HEK293 (cell line): ENCODE results near the gene MUC15.

Experiments used
- CTCF ChIA-PET: fragments of 350-600 bp; formaldehyde crosslinking; extraction: SDS; loops from one replicate; lab custom pipeline; 2021; ENCODE audit warnings: antibody characterized with exemption; lab: Yijun Ruan, JAX
- POLR2A ChIA-PET: fragments of 300-600 bp; formaldehyde crosslinking; extraction: SDS; loops from one replicate; lab custom pipeline; 2020; ENCODE audit warnings: antibody characterized with exemption, inconsistent platforms; lab: Yijun Ruan, JAX
- H3K27ac ChIP-seq: fragments of 200-500 bp; sonication (Bioruptor generic); 2 replicates; pipeline ENCODE4 v1.5.1; 2014; ENCODE audit warnings: low read depth, low read length, control low read depth, inconsistent platforms; ENCODE audit errors: extremely low read depth
- H3K36me3 ChIP-seq, 2 experiments: fragments of 200-500 bp in 1 of 2; sonication (Bioruptor generic) in 1 of 2; 1 replicate in 1 of 2; 2 replicates in 1 of 2; pipeline ENCODE4 v1.5.1; 2014 to 2017; ENCODE audit warnings: inconsistent platforms in 2 of 2, low read length in 2 of 2; ENCODE audit not compliant: control insufficient read depth in 2 of 2, insufficient read depth in 1 of 2
- H3K4me1 ChIP-seq: fragments of 200-500 bp; sonication (Bioruptor generic); 2 replicates; pipeline ENCODE4 v1.5.1; 2014; ENCODE audit warnings: mild to moderate bottlenecking, low read length, inconsistent platforms; ENCODE audit not compliant: control insufficient read depth, insufficient read depth
- H3K4me3 ChIP-seq: 2 replicates; pipeline ENCODE4 v1.5.1; 2011; ENCODE audit warnings: low read depth, mild to moderate bottlenecking, control low read depth, low read length, moderate library complexity
- H3K9me3 ChIP-seq: fragments of 200-500 bp; sonication (Bioruptor generic); 2 replicates; pipeline ENCODE4 v1.5.1; 2014; ENCODE audit warnings: low read depth, low read length, inconsistent platforms; ENCODE audit not compliant: control insufficient read depth, insufficient read depth
- BCL11B ChIP-seq: fragments of 450-650 bp; formaldehyde crosslinking; IDR thresholded peaks from 2 replicates; pipeline ENCODE4 v1.5.1; 2016; ENCODE audit warnings: low read depth, missing biosample characterization, missing genetic modification characterization
- EGR2 ChIP-seq: fragments of 450-650 bp; formaldehyde crosslinking; IDR thresholded peaks from 2 replicates; pipeline ENCODE4 v1.5.1; 2016; ENCODE audit warnings: low read depth, missing biosample characterization, missing genetic modification characterization
- PRDM1 ChIP-seq: fragments of 450-650 bp; formaldehyde crosslinking; IDR thresholded peaks from 2 replicates; pipeline ENCODE4; 2016; ENCODE audit warnings: missing biosample characterization, missing genetic modification characterization
- PRDM10 ChIP-seq: fragments of 450-650 bp; formaldehyde crosslinking; IDR thresholded peaks from 2 replicates; pipeline ENCODE4 v1.5.1; 2016; ENCODE audit warnings: missing biosample characterization, missing genetic modification characterization
- REPIN1 ChIP-seq: fragments of 450-650 bp; formaldehyde crosslinking; IDR thresholded peaks from 2 replicates; pipeline ENCODE4 v1.5.1; 2017; ENCODE audit warnings: missing biosample characterization, missing genetic modification characterization, low read depth
- ZFP3 ChIP-seq: fragments of 450-650 bp; formaldehyde crosslinking; IDR thresholded peaks from 2 replicates; pipeline ENCODE4 v1.5.1; 2016; ENCODE audit warnings: low read depth, missing biosample characterization, missing genetic modification characterization
- ZNF16 ChIP-seq: fragments of 450-650 bp; formaldehyde crosslinking; IDR thresholded peaks from 2 replicates; pipeline ENCODE4 v1.5.1; 2016; ENCODE audit warnings: low read depth, missing biosample characterization, missing genetic modification characterization
- ZNF202 ChIP-seq: fragments of 450-650 bp; formaldehyde crosslinking; IDR thresholded peaks from 2 replicates; pipeline ENCODE4 v1.5.1; 2016; ENCODE audit warnings: missing biosample characterization, missing genetic modification characterization, borderline replicate concordance
- ZNF311 ChIP-seq: fragments of 450-650 bp; formaldehyde crosslinking; IDR thresholded peaks from 2 replicates; pipeline ENCODE4 v1.5.1; 2017; ENCODE audit warnings: missing biosample characterization, missing genetic modification characterization, borderline replicate concordance
- ZNF426 ChIP-seq: fragments of 450-650 bp; formaldehyde crosslinking; IDR thresholded peaks from 2 replicates; pipeline ENCODE4 v1.5.1; 2017; ENCODE audit warnings: missing biosample characterization, missing genetic modification characterization, mild to moderate bottlenecking, inconsistent platforms, moderate library complexity
- ZNF600 ChIP-seq: fragments of 450-650 bp; formaldehyde crosslinking; IDR thresholded peaks from 2 replicates; pipeline ENCODE4 v1.5.1; 2016; ENCODE audit warnings: missing biosample characterization, missing genetic modification characterization
- ZNF658 ChIP-seq: fragments of 450-650 bp; formaldehyde crosslinking; IDR thresholded peaks from 2 replicates; pipeline ENCODE4; 2016; ENCODE audit warnings: missing biosample characterization, missing genetic modification characterization
- ZNF704 ChIP-seq: fragments of 450-650 bp; formaldehyde crosslinking; IDR thresholded peaks from 2 replicates; pipeline ENCODE4 v1.5.1; 2016; ENCODE audit warnings: missing biosample characterization, missing genetic modification characterization
- ZNF768 ChIP-seq: fragments of 450-650 bp; formaldehyde crosslinking; IDR thresholded peaks from 2 replicates; pipeline ENCODE4 v1.5.1; 2018; ENCODE audit warnings: missing biosample characterization, mild to moderate bottlenecking, missing genetic modification characterization
- TF ChIP-seq, protein P1 (sequence below): fragments of 450-650 bp; formaldehyde crosslinking; IDR thresholded peaks from 2 replicates; pipeline ENCODE4 v1.5.1; 2016; ENCODE audit warnings: missing biosample characterization, missing genetic modification characterization
- TF ChIP-seq, protein P2 (sequence below): fragments of 450-650 bp; formaldehyde crosslinking; IDR thresholded peaks from 2 replicates; pipeline ENCODE4 v1.5.1; 2016; ENCODE audit warnings: missing biosample characterization, missing genetic modification characterization

The MUC15 gene

DNA sequence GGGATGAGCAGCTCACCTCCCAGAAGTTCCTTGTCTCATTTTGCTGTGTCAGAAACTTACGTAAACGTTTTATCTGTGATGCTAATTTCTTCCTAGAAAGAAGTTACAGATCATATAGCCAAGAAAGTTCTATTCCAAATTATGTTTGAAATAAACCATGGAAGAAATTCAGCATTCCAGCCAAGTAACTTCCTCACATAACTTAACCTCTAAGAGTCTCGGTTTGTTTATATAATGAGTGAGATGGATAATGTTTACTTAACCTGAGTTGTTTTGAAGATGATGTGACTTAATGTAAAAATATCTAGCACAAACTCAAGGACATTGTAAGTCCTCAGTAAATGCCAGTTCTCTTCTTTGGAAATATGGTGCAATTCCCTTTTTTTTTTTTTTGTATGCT lies 8.9 kb upstream of the MUC15 start (continued):
- TF ChIP-seq PRDM10 (tag by site-specific recombination) (no peak), ZNF311 (tag by site-specific recombination) (no peak), ZNF202 (tag by site-specific recombination) (no peak), ZNF426 (no peak), ZNF658 (tag by site-specific recombination) (no peak)

DNA sequence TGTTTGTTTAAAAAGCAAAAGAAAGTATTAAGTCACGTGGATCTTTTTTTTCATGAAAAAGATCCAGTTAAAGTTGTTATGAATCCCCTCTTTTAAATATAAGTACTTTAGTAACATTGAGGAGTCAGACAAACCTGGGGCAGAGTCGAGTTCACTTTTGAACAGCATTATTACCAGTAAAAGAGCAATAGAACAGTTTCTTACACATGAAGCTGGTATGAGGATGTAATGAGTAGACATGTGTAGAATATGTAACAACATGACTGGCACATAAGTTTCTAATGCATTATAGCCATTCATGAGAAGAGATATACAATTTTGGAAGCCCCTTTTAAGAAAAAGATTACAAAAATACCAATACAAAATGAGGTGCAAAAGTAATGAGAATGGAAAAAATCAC lies 7.6 kb upstream of the MUC15 start:
- Histone ChIP-seq H3K36me3 (no peaks in the 10 kb centered on the region), H3K27ac (no peak overlapping the region), H3K4me3 (no peak overlapping the region), H3K4me1 (no peaks in the 10 kb centered on the region), H3K9me3 (no peaks in the 10 kb centered on the region)
- POLR2A ChIA-PET, result no interaction called here
- CTCF ChIA-PET, result interaction anchor here (0.6 kb wide), 1 partner anchor 608 kb away, joined by 5 read pairs; no protein-coding TSS in a partner anchor
- TF ChIP-seq ZFP3 (tag by site-specific recombination) (no peak), BCL11B (no peak), EGR2 (tag by site-specific recombination) (no peak), PRDM1 (no peak), ZNF600 (tag by site-specific recombination) (no peak), ZNF768 (tag by site-specific recombination) (no peak), REPIN1 (tag by site-specific recombination) (no peak), ZNF704 (no peak), ZNF16 (tag by site-specific recombination) (no peak)
- TF ChIP-seq, protein P1, sequence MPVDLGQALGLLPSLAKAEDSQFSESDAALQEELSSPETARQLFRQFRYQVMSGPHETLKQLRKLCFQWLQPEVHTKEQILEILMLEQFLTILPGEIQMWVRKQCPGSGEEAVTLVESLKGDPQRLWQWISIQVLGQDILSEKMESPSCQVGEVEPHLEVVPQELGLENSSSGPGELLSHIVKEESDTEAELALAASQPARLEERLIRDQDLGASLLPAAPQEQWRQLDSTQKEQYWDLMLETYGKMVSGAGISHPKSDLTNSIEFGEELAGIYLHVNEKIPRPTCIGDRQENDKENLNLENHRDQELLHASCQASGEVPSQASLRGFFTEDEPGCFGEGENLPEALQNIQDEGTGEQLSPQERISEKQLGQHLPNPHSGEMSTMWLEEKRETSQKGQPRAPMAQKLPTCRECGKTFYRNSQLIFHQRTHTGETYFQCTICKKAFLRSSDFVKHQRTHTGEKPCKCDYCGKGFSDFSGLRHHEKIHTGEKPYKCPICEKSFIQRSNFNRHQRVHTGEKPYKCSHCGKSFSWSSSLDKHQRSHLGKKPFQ (tag by site-specific recombination), result no peak
- TF ChIP-seq, protein P2, sequence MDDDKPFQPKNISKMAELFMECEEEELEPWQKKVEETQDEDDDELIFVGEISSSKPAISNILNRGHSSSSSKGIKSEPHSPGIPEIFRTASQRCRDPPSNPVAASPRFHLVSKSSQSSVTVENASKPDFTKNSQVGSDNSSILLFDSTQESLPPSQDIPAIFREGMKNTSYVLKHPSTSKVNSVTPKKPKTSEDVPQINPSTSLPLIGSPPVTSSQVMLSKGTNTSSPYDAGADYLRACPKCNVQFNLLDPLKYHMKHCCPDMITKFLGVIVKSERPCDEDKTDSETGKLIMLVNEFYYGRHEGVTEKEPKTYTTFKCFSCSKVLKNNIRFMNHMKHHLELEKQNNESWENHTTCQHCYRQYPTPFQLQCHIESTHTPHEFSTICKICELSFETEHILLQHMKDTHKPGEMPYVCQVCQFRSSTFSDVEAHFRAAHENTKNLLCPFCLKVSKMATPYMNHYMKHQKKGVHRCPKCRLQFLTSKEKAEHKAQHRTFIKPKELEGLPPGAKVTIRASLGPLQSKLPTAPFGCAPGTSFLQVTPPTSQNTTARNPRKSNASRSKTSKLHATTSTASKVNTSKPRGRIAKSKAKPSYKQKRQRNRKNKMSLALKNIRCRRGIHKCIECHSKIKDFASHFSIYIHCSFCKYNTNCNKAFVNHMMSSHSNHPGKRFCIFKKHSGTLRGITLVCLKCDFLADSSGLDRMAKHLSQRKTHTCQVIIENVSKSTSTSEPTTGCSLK, result no peak
